Left hindlimb (tissue), 1 donor: ENCODE data around the gene FGF14.

ENCODE experiments used
- DNase-seq: peaks from one replicate; pipeline ENCODE4 v3.0.0-alpha.2; 2018

Gene FGF14

GRCh38 chr13:101703081-101703480 lies 698.8 kb downstream of the FGF14 start:
- DNase-seq: no peak

- no peak for DNase-seq
These were observed 701.2 kb downstream of the FGF14 start for GRCh38 chr13:101700598-101700997.

DNA sequence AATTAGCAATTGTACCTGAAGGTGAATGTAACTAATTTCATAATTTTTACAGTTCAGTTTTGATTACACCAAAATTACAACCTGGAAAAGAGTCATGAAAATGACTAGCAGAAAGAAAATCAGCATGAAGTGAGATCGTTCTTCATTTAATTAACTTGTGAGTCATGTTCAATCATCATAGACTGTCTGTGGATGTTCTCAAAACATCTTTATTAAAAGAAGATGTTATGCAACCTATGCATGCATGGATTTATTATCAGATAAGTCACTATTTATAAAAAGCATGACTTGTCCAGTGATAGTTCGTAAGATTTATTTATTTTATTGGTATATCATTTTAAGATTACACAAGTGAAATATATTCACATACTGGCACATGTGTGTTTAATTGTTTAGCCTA lies 703.4 kb downstream of the FGF14 start:
- DNase-seq: no peak

DNA sequence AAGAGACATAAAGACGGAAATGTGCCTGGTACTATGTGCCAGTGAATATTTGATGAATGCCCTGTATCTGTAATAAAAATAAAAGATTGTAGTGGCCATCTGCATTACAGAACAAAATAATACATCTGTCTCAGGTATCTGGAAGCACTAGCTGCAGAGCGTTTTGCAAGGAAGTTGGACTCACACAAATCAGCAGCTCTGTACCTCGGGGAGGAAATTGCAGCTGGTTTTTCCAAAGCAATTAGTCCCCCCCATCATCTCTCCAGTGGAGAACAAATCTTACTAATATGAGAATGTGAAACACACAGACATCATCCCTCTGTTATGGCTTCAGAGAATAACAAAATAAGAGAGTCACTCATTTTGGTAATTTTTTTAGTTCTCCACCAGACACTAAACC lies 704.1 kb downstream of the FGF14 start:
- DNase-seq: no peak

- DNase-seq: peak; percentile 30
These were observed 705.9 kb downstream of the FGF14 start for GRCh38 chr13:101695870-101696516.

DNA sequence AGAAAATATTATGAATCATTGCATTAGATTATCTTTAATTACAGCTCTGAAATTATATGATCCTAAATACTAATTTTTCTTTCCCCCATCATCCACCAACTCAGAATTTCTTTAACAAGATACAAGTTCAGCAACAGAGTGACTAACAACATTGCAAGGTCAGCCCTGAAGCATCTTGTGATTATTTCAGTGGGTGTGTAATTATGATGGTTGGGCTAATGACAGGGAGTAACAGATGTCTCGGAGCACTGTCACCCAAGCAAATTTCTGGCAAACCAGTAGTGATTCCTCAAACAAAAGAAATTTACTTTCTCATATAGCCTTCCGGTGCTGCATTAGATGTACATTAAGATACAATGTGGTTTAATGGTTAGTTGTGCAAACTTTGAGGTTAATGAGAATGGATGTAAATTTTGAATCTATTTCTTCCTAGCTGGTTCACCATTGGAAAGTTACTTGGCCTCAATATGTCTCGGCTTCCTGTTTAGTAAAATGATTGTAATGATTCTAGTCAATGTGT lies 710.4 kb downstream of the FGF14 start:
- no peak for DNase-seq

DNA sequence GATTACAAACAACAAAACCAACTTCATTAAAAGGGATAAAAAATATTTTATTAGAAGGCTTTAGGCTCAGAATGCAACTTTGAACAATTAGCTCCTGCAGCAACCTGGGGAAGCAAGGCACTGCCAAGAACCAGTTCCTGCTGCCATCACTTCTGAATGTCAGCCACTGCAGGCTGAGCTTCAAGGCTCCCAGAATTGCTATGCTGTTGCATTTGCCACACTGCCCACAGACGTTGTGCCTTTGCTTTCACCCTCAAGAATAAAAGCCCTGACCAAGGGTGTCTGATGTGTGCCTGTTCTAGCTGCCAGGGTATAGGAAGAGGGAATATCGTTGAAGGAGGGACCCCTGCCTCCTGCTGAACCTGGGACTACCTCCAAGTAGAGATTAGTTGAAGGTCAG lies 711.0 kb downstream of the FGF14 start:
- no peak for DNase-seq

GRCh38 chr13:101686003-101686402 lies 715.8 kb downstream of the FGF14 start:
- no peak for DNase-seq

GRCh38 chr13:101681834-101682233 lies 720.0 kb downstream of the FGF14 start:
- DNase-seq: no peak

DNA sequence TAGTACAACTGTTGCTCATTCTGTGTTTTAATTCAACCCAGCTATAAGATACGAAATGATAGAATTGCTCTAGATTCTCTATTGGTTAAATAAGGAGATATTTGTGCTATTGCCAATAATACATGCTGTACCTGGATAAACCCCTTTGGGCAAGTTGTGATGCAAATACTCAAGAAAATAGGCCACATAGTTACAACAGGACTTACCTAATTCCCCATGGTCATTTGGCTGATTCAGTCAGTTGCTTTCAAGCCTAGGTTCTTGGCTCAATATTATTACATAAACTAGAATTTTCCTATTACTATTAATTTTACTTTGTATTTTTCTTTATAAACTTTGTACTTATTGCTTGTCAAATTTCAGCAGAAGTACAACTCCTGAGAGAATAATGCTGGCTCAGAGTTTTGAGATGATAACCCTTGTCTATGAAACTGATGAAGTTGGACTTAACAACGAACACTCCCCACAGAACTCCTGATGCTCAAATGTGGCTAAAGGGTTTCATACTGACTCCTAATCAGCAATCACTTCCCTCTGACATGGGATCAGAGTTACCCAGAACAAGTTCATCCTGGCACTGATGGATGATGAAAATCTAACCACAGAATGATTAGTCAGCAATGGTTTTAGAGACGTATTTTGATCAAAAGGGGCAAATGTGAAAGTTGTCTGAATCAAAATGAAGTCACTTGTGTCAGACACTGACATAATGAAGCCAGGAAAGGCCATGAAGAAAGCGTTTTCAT lies 728.3 kb downstream of the FGF14 start:
- no peak for DNase-seq

- DNase-seq: no peak
These were observed 740.0 kb downstream of the FGF14 start for GRCh38 chr13:101661839-101662238.
